ENCODE results near the gene ACSF2.

- no peak for TF ChIP-seq POLR2AphosphoS5 (IDR thresholded peaks at IDR 0.05; ENCODE audit: borderline replicate concordance, low read depth, low read length)
- no peak for TF ChIP-seq EZH2 (IDR thresholded peaks at IDR 0.05)
Measured at GRCh38 chr17:50482110-50482509, 56.1 kb downstream of the ACSF2 start.

Data from SK-N-MC (cell line).